Tibial artery (tissue), 4 donors: ENCODE data around the gene MDM1.
A peak's percentile ranks its signal among the peaks of the same experiment; 100 is the strongest.

Source experiments
- DNase-seq, 2 donors: peaks; one replicate each; pipeline ENCODE4 v3.0.0-alpha.2; 2019
- H3K27ac ChIP-seq, 2 donors: fragments of 200-600 bp; sonication (generic) in 1 of 2; 1 replicate in 1 of 2; 2 replicates in 1 of 2; pipeline ENCODE4 v1.5.1; 2018 to 2019; ENCODE audit warnings: mild to moderate bottlenecking in 1 of 2
- H3K27me3 ChIP-seq, 2 donors: fragments of 200-600 bp; sonication (generic) in 1 of 2; one replicate each; pipeline versions ENCODE4 v1.5.1 to v1.6.0; 2016 to 2019
- H3K36me3 ChIP-seq, 3 donors: fragments of 200-600 bp; sonication (generic) in 2 of 3; one replicate each; pipeline ENCODE4 v1.5.1; 2016 to 2019; ENCODE audit warnings: mild to moderate bottlenecking in 2 of 3
- H3K4me1 ChIP-seq, 4 donors: fragments of 200-600 bp; sonication (generic) in 2 of 4; 1 replicate in 3 of 4; 2 replicates in 1 of 4; pipeline ENCODE4 v1.5.1; 2016 to 2019
- H3K4me3 ChIP-seq, 2 donors: fragments of 200-600 bp; sonication (generic) in 1 of 2; 1 replicate in 1 of 2; 2 replicates in 1 of 2; pipeline ENCODE4 v1.5.1; 2018 to 2019; ENCODE audit warnings: mild to moderate bottlenecking in 2 of 2
- H3K9me3 ChIP-seq, 3 donors: fragments of 200-600 bp; sonication (generic) in 1 of 3; one replicate each; pipeline ENCODE4 v1.5.1; 2016 to 2019
- intact Hi-C: fragments of 100-400 bp; cut with DNase I; formaldehyde crosslinking; loops from one replicate; pipeline ENCODE4 v1.15.0; 2023; ENCODE audit warnings: low total_unique reads
- TF ChIP-seq, protein P1 (sequence below), 2 experiments: fragments of 200-600 bp in 1 of 2; fragments of 450-650 bp in 1 of 2; IDR thresholded peaks; one replicate each; pipeline ENCODE4 v1.5.1; 2017 to 2019; ENCODE audit warnings: antibody characterized with exemption in 2 of 2, mild to moderate bottlenecking in 1 of 2, moderate library complexity in 1 of 2

Gene MDM1

DNA sequence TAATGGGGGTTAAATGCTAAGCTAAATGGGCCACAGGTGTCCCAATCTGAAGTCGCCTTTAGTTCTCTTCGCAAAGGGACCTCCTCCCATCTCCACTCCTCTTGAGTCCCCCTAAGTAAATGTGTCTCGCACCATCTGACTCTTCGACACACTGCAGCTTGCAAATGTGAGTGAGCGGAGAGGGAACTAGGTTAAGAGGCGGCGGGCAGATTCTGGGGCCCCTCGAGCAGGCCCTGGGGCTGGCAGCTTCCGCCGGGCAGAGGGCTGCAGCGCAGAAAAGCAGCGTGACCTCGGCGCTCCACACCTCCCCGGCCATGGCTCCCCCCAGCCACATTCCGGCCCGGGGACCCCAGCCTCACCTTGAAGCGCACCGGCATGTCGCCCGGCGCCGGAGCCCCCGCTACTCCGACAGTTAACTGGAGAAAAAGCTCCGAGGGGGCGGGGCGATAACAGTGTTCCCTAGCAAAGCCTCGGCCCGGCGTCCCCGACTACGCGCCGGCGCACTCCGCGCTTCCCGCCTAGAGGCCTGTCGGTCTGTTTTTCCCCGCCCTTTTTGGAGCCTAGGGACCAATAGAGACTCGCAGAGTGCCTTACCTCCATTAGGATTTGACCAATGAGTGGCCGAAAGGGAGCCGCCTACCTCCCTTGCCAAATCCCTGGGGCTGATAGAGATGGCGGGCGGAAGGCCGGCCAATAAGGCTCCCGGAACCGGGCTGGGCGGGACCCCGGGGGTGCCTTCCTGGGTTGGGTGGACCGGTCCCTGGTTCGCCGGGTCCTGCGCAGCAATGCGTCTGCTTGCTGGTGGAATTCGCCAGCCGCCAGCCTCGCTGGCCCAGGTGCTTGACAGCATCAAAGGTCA, at the start of gene MDM1:
Gene MDM1 (minus strand): TSS at position 494 of the 859 bp plus-strand sequence. CDS start 117 bp downstream, at position 377.
- Histone ChIP-seq H3K36me3 (peaks cover 0 to 6% (median 0%) of the 10 kb centered on the region in 3 donors), H3K9me3 (no peaks in the 10 kb centered on the region), H3K4me3 (peak within 1 kb of the TSS; percentile 77 to 85), H3K27me3 (no peaks in the 10 kb centered on the region), H3K4me1 (peaks cover 0 to 16% (median 7%) of the 10 kb centered on the region in 4 donors), H3K27ac (peak within 1 kb of the TSS; percentile 73 to 75)
- DNase-seq = peak; percentile 98
- intact Hi-C loops = no loop called here
- TF ChIP-seq, protein P1, sequence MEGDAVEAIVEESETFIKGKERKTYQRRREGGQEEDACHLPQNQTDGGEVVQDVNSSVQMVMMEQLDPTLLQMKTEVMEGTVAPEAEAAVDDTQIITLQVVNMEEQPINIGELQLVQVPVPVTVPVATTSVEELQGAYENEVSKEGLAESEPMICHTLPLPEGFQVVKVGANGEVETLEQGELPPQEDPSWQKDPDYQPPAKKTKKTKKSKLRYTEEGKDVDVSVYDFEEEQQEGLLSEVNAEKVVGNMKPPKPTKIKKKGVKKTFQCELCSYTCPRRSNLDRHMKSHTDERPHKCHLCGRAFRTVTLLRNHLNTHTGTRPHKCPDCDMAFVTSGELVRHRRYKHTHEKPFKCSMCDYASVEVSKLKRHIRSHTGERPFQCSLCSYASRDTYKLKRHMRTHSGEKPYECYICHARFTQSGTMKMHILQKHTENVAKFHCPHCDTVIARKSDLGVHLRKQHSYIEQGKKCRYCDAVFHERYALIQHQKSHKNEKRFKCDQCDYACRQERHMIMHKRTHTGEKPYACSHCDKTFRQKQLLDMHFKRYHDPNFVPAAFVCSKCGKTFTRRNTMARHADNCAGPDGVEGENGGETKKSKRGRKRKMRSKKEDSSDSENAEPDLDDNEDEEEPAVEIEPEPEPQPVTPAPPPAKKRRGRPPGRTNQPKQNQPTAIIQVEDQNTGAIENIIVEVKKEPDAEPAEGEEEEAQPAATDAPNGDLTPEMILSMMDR (IDR thresholded peaks at IDR 0.05) = no peak

- TF ChIP-seq, protein P1 (IDR thresholded peaks at IDR 0.05) = no peak
- Histone ChIP-seq H3K4me1 (peaks cover 3 to 12% (median 6%) of the 10 kb centered on the region in 4 donors), H3K9me3 (no peaks in the 10 kb centered on the region), H3K27ac (no peak overlapping the region), H3K27me3 (no peaks in the 10 kb centered on the region), H3K36me3 (no peaks in the 10 kb centered on the region), H3K4me3 (no peak overlapping the region)
- DNase-seq = no peak
- intact Hi-C loops = no loop called here
These were observed 49.5 kb upstream of the MDM1 start for GRCh38 chr12:68381476-68382219.

DNA sequence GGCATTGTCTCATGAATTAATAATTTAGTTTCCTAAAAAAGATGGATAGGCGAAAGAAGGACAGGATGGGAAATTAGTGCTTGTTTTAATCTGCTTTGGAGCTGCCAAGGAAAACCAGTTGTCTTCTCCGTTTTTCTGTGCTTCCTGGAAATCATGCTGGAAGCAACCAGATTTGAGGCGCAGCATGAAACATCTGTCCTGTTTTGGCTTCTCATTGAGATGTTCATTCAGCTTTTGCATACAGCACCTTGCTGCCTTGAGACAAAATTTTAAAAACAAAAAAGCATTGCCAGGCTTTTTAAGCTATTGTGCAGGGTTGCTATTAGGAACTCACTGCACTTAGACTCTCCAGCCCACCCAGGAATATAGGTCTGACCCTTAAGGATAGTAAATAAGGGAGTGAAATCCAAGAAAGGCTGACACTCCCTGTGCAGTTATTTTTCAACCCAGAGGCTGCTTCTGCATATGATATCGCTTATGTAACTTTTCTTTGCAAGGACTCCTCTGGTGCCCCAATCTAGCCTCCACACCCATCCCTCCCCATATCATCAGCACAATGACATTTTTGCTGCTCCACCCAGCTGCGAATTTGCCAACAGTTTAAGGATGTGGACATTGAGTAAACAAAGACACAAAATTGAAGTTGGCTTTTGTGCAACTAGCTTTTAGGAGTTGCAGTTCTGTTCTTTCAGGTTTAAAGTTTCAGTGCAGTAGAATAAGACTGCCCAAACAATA, 46.9 kb upstream of the MDM1 start:
- H3K4me3 ChIP-seq = no peak overlapping the region
- no peaks in the 10 kb centered on the region for H3K36me3 ChIP-seq
- TF ChIP-seq, protein P1 (IDR thresholded peaks at IDR 0.05) = no peak
- peak overlapping the region in 1 of 2 donors; percentile 26 for H3K27ac ChIP-seq
- no peaks in the 10 kb centered on the region for H3K27me3 ChIP-seq
- no peak for DNase-seq
- H3K9me3 ChIP-seq = no peaks in the 10 kb centered on the region
- peaks cover 4 to 24% (median 11%) of the 10 kb centered on the region in 4 donors for H3K4me1 ChIP-seq
- intact Hi-C loops = no loop called here

DNA sequence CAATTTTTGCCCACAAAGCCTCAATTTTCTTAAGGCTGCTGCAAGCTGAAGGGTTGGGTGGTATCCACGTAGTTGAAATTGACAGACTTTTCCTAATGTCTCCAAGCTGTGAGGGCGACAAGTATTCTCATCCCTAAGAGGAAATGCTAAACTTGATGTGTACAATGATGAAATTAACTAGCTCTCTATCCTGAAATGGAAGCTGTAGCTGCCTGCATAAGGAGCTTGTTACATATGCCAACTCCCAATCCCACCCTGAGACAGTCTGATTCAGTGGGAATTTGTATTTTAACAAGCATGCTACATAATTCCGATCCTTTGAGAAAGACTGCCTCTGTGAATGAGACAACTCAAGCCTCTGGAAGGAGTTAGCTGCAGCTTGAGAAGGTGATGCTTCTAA, 45.7 kb upstream of the MDM1 start:
- Histone ChIP-seq H3K27ac (no peak overlapping the region), H3K27me3 (no peaks in the 10 kb centered on the region), H3K36me3 (no peaks in the 10 kb centered on the region), H3K4me1 (peaks cover 4 to 27% (median 11%) of the 10 kb centered on the region in 4 donors), H3K4me3 (no peak overlapping the region), H3K9me3 (no peaks in the 10 kb centered on the region)
- TF ChIP-seq, protein P1 (IDR thresholded peaks at IDR 0.05) = no peak
- intact Hi-C loops = no loop called here
- DNase-seq = no peak

DNA sequence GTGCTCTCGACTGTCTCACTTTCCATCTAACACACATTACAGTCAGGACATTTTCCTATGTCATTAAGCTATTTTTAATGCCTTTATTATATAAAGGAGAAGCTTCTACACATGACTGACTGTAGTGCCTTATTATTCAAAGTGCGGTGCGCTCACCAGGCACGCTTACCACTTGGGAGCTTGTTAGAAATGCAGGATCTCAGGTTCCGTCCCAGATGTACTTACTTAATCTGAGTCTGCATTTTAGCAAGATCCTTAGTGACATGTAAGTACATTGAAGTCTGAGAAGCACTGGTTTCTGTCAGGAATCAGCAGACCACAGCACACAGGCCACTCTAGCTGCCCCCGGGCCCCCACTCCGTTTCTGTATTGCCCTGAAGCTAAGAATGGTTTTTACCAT, 44.7 kb upstream of the MDM1 start:
- no peak for DNase-seq
- no peaks in the 10 kb centered on the region for H3K36me3 ChIP-seq
- intact Hi-C loops = no loop called here
- no peaks in the 10 kb centered on the region for H3K27me3 ChIP-seq
- H3K27ac ChIP-seq = no peak overlapping the region
- H3K4me3 ChIP-seq = no peak overlapping the region
- TF ChIP-seq, protein P1 (IDR thresholded peaks at IDR 0.05) = no peak
- peaks cover 4 to 27% (median 11%) of the 10 kb centered on the region in 4 donors for H3K4me1 ChIP-seq
- no peaks in the 10 kb centered on the region for H3K9me3 ChIP-seq
